PC-9 (cell line): Measurements from ENCODE around the gene NEURL1B.

Experiments
- CTCF ChIP-seq: fragments of 200-600 bp; sonication (generic); conservative IDR thresholded peaks from 2 replicates; pipeline ENCODE4 v1.6.1; 2017; ENCODE audit warnings: mixed run types, antibody characterized with exemption, mild to moderate bottlenecking, moderate library complexity
- EZH2 ChIP-seq: fragments of 200-600 bp; sonication (generic); IDR thresholded peaks from 2 replicates; pipeline ENCODE4 v1.8.0; 2017; ENCODE audit warnings: antibody characterized with exemption, low read depth

GRCh38 chr5:172708183-172708505 lies 67.1 kb downstream of the NEURL1B start:
- TF ChIP-seq EZH2: no peak
- TF ChIP-seq CTCF: no peak
